ENCODE data around the gene IQSEC3. TPM values are rescaled to one million over a fixed set of nuclear protein-coding genes. Genes with fewer than 3 reads are reported as not detected.

IQSEC3 gene
- total RNA-seq, 1 donor from 2014 or later = 8.8 TPM

GRCh38 chr12:227286-227915, 160.8 kb downstream of the IQSEC3 start:
- Mint-ChIP-seq H3K27me3 (ENCODE audit: low read depth) (peaks cover 31% of the 10 kb centered on the region), H3K4me3 (no peak overlapping the region)

More at GRCh38 chr12:227286-227915, 160.8 kb downstream of the IQSEC3 start:
- Mint-ChIP-seq H3K27ac (no peak overlapping the region), H3K9me3 (no peaks in the 10 kb centered on the region), H3K36me3 (no peaks in the 10 kb centered on the region), H3K4me1 (no peaks in the 10 kb centered on the region)
- TF ChIP-seq CTCF (IDR thresholded peaks at IDR 0.05; ENCODE audit: unreplicated experiment) = no peak
- DNase-seq (ENCODE audit: low spot score in 2 of 2, unreplicated experiment in 2 of 2) = peak in 1 of 2 experiments; percentile 24

Other genes with a start within 250 kb of the IQSEC3 start
- gene SLC6A12, start 147.4 kb downstream of the IQSEC3 start, total RNA-seq = 0.29 TPM in 2 of 3 replicates, not detected in the other
- gene SLC6A13, start 196.1 kb downstream of the IQSEC3 start, total RNA-seq = 0.97 to 2.5 TPM (median 1.2 TPM) in 3 replicates